K562 (cell line): Measurements from ENCODE around the gene MYCBPAP. TPM values are rescaled to one million over a fixed set of nuclear protein-coding genes. Genes with fewer than 3 reads are reported as not detected.

Experiments used
- ELF4 ChIP-seq: fragments of 450-650 bp; formaldehyde crosslinking; IDR thresholded peaks from 2 replicates; pipeline ENCODE4 v1.4.0; 2022; ENCODE audit warnings: missing genetic modification characterization
- HDAC1 ChIP-seq, 2 experiments: fragments of 450-650 bp; IDR thresholded peaks; 2 replicates each; pipeline ENCODE4 v1.6.1; 2016 to 2017; ENCODE audit warnings: inconsistent platforms in 1 of 2, mild to moderate bottlenecking in 1 of 2, moderate library complexity in 1 of 2
- HDGF ChIP-seq: fragments of 450-650 bp; IDR thresholded peaks from 2 replicates; pipeline ENCODE4 v1.6.1; 2016
- HNRNPL ChIP-seq: fragments of 200-400 bp; formaldehyde crosslinking; IDR thresholded peaks from 2 replicates; pipeline ENCODE4 v1.6.1; 2017; ENCODE audit warnings: low read depth, mild to moderate bottlenecking, low read length
- HOMEZ ChIP-seq: fragments of 250-450 bp; sonication (Bioruptor Pico); IDR thresholded peaks from 2 replicates; pipeline ENCODE4 v1.4.0; 2020; ENCODE audit warnings: mild to moderate bottlenecking, moderate library complexity
- KHSRP ChIP-seq: fragments of 450-650 bp; IDR thresholded peaks from 2 replicates; pipeline ENCODE4 v1.6.1; 2017
- L3MBTL2 ChIP-seq: fragments of 450-650 bp; IDR thresholded peaks from 2 replicates; pipeline ENCODE4 v1.6.1; 2016; ENCODE audit warnings: mild to moderate bottlenecking, moderate library complexity
- MEIS2 ChIP-seq: fragments of 450-650 bp; IDR thresholded peaks from 2 replicates; pipeline ENCODE4 v1.6.1; 2014; ENCODE audit warnings: mild to moderate bottlenecking; ENCODE audit not compliant: partially characterized antibody
- MTA3 ChIP-seq: fragments of 450-650 bp; formaldehyde crosslinking; IDR thresholded peaks from 2 replicates; pipeline ENCODE4 v1.6.1; 2017; ENCODE audit warnings: mild to moderate bottlenecking, borderline replicate concordance
- NFATC3 ChIP-seq: fragments of 450-650 bp; IDR thresholded peaks from 2 replicates; pipeline ENCODE4 v1.6.1; 2017; ENCODE audit warnings: mild to moderate bottlenecking
- TEAD4 ChIP-seq, 2 experiments: sonication (generic) in 1 of 2; formaldehyde crosslinking in 1 of 2; IDR thresholded peaks; 2 replicates each; pipeline versions ENCODE4 v1.6.1 to v1.8.0; 2012 to 2022; ENCODE audit warnings: borderline replicate concordance in 1 of 2, inconsistent platforms in 1 of 2, low read length in 1 of 2, mild to moderate bottlenecking in 1 of 2, missing genetic modification reagents in 1 of 2
- UBTF ChIP-seq, 2 experiments: IDR thresholded peaks; 2 replicates each; pipeline ENCODE4 v1.6.1; 2012; ENCODE audit warnings: improper control_type of control experiment in 2 of 2, low read depth in 2 of 2, low read length in 2 of 2, borderline replicate concordance in 1 of 2
- YY1 ChIP-seq, 3 experiments: IDR thresholded peaks; 2 replicates each; pipeline ENCODE4 v1.6.1; 2011; ENCODE audit warnings: low read length in 2 of 3, mild to moderate bottlenecking in 2 of 3, moderate library complexity in 2 of 3, borderline replicate concordance in 1 of 3, control low read depth in 1 of 3, low read depth in 1 of 3; ENCODE audit not compliant: insufficient read depth in 3 of 3, insufficient replicate concordance in 2 of 3, control insufficient read depth in 1 of 3, insufficient read length in 1 of 3; ENCODE audit errors: extremely low read depth in 1 of 3
- ZNF395 ChIP-seq: fragments of 200-800 bp; sonication (Bioruptor generic); IDR thresholded peaks from 2 replicates; pipeline ENCODE4 v1.6.1; 2017; ENCODE audit warnings: missing genetic modification characterization, missing compliant biosample characterization
- ZNF511 ChIP-seq: sonication (generic); formaldehyde crosslinking; IDR thresholded peaks from 2 replicates; pipeline ENCODE4 v1.8.0; 2022; ENCODE audit warnings: mild to moderate bottlenecking, missing genetic modification reagents
- ZNF639 ChIP-seq, 2 experiments: fragments of 200-800 bp in 1 of 2; sonication (Bioruptor generic) in 1 of 2; sonication (generic) in 1 of 2; formaldehyde crosslinking in 1 of 2; IDR thresholded peaks in 1 of 2; conservative IDR thresholded peaks in 1 of 2; 2 replicates each; pipeline versions ENCODE4 v1.5.0 to v1.6.1; 2016 to 2020; ENCODE audit warnings: missing compliant biosample characterization in 1 of 2, missing genetic modification characterization in 1 of 2, missing genetic modification reagents in 1 of 2
- ZNF785 ChIP-seq: fragments of 250-450 bp; sonication (Bioruptor Pico); IDR thresholded peaks from 2 replicates; pipeline ENCODE4 v1.4.0; 2020; ENCODE audit warnings: mild to moderate bottlenecking
- polyA plus RNA-seq, 8 experiments: library from polyadenylated mRNA; depleted of rRNA in 4 of 8; stranded (reverse) in 5 of 8; unstranded in 3 of 8; fragments of >200 nt; fragmentation: Nextera tagmentation in 2 of 8; fragmentation: Illumina TruSeq in 1 of 8; extraction: Ambion mirVana in 2 of 8; extraction: Trizol in 1 of 8; gene quantifications; 2 replicates each; pipeline versions ENCODE4 v1.2.1 to v1.2.3, GENCODE V29; 2011 to 2014; ENCODE audit warnings: inconsistent platforms in 1 of 8, missing spikeins in 1 of 8
- total RNA-seq, 7 experiments: library from RNA; depleted of rRNA in 6 of 7; stranded (reverse); fragments of >200 nt in 6 of 7; fragmentation: Illumina TruSeq in 2 of 7; extraction: Trizol in 2 of 7; gene quantifications; 2 replicates each; pipeline versions ENCODE4 v1.2.1 to v1.2.3, GENCODE V29; 2011 to 2021; ENCODE audit warnings: low replicate concordance in 1 of 7

The MYCBPAP gene
- total and polyA plus RNA-seq, 9 of the 15 experiments (the other 6 are each of a cell fraction or from before 2014, with no cell fraction given) = not detected

GRCh38 chr17:50541716-50542688 lies 33.8 kb downstream of the MYCBPAP start (continued):
- TF ChIP-seq HDGF (0 out of 2 replicates have a peak, but pooled peaks have one; percentile 2), MTA3 (peak; percentile 13; the same call in 1 of the 2 replicates), YY1 (IDR thresholded peaks at IDR 0.05; ENCODE audit: borderline replicate concordance in 1 of 3, control insufficient read depth in 1 of 3, extremely low read depth in 1 of 3, insufficient read depth in 3 of 3, insufficient read length in 1 of 3, insufficient replicate concordance in 2 of 3, low read depth in 1 of 3, low read length in 2 of 3) (peak in 1 of 3 experiments; percentile 7), UBTF (IDR thresholded peaks at IDR 0.05; ENCODE audit: borderline replicate concordance in 1 of 2, low read depth in 2 of 2, low read length in 2 of 2) (0 out of 4 replicates have a peak, but pooled peaks of 1 of the 2 experiments have one; percentile 19), HOMEZ (CRISPR knock-in tag) (no peak), ELF4 (CRISPR knock-in tag) (no peak), NFATC3 (peak; percentile 73; the same call in 1 of the 2 replicates), MEIS2 (peak; percentile 83), ZNF639 (CRISPR knock-in tag; conservative IDR thresholded peaks at IDR 0.05 in 1 of 2, IDR thresholded peaks at IDR 0.05 in 1 of 2) (peak in 1 of 2 experiments; percentile 64; a peak in 1 of 4 replicates), HDAC1 (IDR thresholded peaks at IDR 0.05) (no peak), L3MBTL2 (peak; percentile 97), ZNF785 (no peak), TEAD4 (IDR thresholded peaks at IDR 0.05; ENCODE audit: low read length) (no peak), TEAD4 (CRISPR knock-in tag; IDR thresholded peaks at IDR 0.05; ENCODE audit: borderline replicate concordance) (peak; percentile 62; the same call in 1 of the 2 replicates), KHSRP (no peak), HNRNPL (peak; percentile 65; the same call in 1 of the 2 replicates), ZNF395 (no peak), ZNF511 (CRISPR knock-in tag) (0 out of 2 replicates have a peak, but pooled peaks have one; percentile 59)
